GM19324 (cell line): Measurements from ENCODE around the gene RASL12.
"Not testable (repeated sequence)": the region's sequence is repeated elsewhere in the genome, so short reads cannot be mapped to it uniquely, and the experiment has no call there.

ENCODE experiments used
- ATAC-seq: cut with Tn5 transposase; IDR thresholded peaks from one replicate; pipeline ENCODE4 v1.9.1; 2021; ENCODE audit warnings: mild to moderate bottlenecking, moderate library complexity; ENCODE audit not compliant: unreplicated experiment, low FRiP score

Gene RASL12

DNA sequence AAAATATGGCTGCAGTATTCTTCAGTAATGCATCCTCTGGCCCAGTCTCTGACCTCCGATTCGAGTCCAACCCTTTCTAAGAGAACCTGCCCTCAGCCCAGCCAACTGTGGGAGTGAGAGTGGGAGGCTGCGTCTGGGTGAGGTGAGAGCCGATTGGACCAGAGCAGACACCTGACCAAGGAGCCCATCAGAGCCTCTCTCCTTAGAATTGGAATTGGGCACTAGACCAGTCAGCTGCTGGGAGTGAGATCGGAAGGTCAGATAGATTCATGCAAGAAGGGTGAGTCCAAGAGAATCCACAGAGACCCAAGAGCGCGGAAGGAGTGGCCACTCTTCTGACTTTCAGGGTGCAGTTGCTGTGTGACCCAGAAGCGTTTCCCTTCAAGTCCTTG, 10.2 kb downstream of the RASL12 start:
- ATAC-seq, result no peak

DNA sequence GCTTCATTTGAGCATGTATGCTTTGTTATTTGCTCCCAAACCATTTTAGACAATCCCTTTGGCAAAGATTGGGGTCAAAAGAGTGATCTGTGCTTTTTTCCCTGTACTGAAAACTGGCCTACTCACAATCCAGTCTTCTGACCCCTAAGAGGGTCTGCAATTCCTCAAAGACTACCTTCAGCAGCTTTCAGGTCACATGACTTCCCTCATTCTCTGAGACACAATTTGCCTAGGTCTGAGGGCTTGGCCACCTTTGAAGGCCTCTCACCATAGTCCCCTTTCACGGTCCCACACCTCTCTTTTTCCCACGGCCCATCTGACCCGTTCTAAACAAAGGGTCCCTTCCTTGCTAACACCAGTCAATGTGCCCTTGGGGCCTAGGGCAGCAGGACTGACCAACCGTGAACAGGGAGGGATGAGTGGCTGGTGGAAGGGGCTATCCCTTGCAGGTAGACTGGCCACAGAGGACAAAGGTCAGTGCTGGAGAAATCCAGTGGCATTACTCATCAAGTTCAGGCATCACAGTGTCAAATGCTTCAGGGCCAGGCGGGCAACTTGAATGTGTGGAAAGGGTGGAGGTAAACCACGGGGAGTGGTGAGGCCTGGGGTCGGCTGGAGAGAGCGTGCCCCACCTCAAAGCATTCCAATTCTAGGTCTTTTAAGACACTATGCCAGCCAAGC, 10.8 kb downstream of the RASL12 start:
- no peak for ATAC-seq

DNA sequence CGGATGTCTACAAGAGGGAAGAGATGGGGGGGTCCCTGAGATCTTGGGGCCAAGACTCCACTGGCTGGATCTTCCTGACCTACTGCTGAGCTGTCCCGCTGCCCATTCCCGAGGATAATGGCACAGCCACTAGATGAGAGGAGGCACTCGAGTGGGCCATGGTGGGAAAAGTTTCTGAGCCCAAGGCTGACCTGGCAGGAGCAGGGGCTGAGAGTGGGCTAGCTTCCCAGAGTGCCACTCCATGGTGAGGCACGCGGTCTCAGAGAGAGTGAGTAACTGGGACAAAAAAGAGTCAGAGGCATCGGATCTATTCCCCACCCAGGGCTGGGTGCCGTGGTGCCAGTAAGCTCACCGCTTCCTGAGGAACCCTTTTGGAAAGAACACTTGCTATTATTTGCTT, 11.7 kb downstream of the RASL12 start:
- no peak for ATAC-seq

DNA sequence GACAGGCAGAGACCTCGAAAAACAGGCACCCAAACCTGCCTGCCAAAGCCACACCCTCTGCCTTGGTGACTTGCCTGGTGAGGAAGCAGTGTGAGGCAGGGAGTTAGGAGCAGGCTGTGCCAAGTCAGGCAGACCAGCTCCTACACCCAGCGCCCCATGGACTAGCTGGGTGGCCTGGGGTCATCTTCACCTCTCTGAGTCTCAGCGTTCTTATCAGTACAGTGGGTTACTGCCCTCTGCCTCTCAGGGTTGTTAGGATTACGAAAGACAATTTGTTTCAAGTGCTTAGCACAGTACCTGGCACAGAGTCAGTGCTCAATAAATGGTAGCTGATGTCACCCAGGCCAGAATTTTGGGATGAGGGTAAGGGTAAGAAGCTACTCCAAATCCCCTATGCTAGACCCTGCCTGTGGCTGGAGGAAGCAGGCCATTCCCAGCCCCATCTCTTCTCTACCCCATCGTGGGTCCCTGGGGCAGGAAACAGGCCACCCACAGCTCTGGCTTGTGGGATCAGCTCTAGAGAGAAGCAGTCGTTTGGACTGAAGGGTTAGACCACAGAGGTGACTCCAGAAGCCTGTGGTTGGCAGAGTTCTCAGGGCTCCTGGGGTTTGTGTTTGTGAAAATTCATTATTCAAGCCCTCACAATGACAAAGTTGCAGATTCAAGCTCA, 12.5 kb downstream of the RASL12 start:
- ATAC-seq, result no peak

DNA sequence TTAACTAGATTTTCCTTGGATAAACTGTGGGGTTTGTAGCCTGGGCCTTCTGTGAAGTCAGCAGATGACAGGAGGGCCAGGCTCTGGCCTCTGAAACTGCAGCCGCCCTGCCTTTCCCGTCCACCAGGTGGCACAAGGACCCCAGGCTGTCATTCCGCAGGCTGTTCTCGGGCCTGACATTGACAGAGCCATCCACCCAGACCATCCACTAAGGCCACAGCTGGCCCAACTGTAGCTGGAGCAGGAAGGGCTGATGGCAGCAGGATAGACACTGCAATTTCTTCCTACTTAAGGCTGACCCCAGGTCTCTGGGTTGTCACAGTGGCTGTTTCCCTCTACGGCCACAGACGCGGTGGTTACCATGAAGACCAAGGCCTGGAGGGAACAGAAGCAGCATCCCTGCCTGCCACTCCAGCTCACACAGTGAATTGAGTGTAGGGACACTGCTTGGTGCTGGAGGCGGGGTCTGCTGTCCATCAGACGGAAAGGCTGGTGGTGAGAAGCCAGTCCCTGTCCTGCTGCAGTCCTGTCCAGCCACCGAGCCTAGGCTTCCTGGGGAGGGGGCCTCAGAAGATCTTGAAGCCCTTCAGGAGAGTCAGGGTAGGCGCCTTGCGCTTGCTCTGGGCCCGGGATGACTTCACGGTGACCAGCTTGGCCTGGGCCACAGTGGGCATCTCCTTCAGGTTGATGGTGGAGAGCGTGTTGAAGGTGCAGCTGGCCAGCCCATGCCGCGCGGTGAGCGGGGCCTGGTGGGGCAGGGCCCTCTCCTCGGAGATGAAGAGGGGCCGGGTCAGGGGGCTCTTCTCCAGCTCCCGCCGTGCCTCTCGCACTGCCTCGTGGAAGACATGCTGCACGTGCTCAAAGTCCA, 13.2 kb downstream of the RASL12 start:
- ATAC-seq, result no peak

DNA sequence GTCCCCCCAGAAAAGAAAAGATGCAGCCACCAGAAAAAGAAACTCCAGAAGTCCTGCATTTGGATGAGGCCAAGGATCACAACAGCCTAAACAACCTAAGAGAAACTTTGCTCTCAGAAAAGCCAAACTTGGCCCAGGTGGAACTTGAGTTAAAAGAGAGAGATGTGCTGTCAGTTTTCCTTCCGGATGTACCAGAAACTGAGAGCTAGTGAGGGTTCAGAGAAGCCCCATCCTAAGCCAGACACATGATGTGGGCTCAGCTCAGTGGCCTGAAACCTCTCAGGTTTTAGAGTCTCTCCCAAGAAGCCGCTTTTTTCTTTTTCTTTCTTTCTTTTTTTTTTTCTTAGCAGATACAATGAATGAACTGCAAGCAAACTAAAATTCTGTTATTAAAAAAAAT, 14.8 kb downstream of the RASL12 start:
- no peak for ATAC-seq

DNA sequence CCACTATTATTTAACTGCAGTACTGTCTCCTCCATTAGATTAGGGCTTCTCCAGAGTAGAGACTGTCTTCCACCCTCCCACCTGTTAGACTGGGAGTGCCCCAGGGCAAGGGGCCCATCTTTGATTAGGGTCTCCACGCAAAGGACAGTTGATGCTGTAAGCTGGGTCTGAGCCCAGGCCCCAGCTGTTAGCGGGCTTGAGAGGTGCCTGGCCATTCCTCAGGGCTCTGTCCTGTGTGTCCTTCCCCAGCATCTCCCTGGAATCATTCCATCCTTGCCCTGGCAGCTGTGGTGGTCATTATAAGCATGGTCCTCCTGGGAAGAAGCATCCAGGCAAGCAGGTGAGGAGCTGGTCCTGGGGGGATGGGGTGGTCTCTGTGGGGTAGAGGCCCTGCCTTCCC, 16.5 kb downstream of the RASL12 start:
- no peak for ATAC-seq

DNA sequence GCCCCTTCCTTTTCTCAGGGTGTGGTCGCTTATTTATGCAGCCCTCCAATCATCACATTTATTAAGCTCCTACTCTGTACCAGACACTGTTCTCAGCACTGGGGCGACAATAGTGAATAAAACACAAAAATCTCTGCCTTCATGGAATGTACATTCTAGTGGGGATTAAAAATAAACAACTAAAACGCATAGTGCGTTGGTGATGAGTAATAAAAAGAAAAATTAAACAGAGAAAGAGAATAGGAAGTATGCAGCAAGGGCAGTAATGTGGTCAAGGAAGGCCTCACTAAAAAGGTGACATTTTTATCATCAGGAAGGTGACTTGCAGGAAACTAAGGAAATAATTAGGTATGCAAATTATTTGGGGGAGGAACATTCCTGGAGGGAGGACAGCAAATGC, 17.5 kb downstream of the RASL12 start:
- ATAC-seq, result no peak

DNA sequence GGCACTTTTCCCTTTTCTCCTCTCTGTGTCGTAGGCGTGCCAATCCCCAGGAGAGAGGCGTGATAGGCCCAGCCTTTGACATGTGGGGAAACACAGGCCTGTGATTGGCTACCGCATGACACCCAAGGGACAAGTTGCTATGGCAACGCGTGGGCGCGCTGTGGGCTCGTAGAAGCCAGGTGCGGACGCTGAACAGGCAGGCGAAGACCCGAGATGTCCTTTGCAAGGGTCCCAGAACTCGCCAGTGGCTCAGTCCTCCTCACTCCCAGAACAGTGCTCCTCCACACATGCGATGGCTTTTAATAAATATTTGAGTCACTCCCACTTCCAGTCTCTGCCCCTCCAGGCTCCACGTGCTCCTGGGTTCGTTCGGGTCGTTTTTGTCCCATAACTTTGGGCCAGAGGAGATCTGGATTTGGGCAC, 18.4 kb downstream of the RASL12 start:
- peak; percentile 81 for ATAC-seq

DNA sequence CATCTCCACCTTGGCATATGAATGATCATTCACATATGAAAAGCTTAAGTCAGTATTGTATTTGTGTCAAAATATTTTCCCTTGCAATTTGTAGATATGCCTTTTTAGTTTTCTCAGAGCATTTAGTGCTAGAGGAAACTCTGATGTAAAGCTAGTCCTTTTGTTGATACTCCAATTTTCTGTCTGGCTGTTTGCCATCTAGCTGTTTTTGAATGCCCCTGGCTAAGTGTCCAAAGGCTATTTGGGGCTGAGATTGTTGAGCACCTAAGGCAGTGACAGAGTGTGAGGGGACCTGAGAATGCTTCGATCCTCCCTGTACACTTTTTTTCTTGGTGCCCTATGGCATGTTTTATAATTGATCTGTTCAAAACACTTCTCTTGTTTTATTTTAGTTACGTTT, 19.6 kb downstream of the RASL12 start:
- no peak for ATAC-seq

DNA sequence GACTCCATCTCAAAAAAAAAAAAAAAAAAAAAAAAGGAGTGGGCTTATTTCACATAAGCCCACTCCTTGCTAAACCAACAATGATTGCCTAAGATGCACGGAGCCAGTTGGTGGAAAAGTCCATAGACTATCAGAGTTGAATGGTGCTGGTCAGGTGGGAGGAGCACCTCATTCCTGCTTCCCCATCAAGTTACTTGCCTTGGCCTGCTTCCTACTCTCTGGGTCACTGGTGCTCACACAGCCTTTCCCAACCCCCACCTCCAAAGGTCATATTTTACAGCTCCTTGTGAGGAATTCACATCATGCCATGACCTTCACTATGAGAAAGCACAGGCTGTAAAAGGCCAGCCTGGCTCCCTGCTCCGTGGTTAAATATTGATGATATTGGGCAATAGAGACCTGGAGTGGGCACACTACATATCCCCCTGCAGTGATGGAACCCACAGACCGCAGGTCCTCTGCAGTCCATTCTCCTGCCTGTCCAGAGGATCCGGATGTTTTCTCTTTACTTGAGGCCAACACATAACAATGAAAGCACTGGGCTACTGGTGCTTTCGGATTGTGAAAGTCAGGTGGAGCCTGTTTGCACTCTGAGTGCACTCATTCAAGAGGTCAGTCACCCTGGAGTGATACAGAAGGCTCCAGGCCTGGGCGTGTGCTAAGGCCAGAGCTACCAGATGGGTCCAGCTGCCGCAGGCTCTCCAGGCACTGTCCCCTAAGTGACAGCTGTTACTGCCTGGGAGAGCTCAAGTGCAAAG, 22.9 kb downstream of the RASL12 start, which contains the start of gene SLC51B:
Gene SLC51B, plus strand, starts transcription at position 664 of the 758 bp plus-strand sequence. CDS start 4,618 bp downstream, outside the sequence.
- ATAC-seq, result no peak

DNA sequence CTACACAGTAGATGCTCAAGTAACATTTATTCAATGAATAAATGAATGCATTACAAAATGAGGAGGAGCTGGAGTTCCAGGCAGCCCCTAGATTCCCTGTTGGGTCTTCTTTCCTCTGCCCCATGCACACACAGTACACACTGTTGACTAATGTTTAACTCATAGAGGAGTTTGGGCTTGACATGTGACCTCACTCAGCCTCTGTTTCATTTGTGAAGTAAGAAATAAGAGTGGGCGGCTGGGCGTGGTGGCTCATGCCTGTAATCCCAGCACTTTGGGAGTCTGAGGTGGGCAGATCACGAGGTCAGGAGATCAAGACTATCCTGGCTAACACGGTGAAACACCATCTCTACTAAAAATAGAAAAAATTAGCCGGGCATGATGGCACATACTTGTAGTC, 23.6 kb downstream of the RASL12 start:
- not testable (repeated sequence) for ATAC-seq

DNA sequence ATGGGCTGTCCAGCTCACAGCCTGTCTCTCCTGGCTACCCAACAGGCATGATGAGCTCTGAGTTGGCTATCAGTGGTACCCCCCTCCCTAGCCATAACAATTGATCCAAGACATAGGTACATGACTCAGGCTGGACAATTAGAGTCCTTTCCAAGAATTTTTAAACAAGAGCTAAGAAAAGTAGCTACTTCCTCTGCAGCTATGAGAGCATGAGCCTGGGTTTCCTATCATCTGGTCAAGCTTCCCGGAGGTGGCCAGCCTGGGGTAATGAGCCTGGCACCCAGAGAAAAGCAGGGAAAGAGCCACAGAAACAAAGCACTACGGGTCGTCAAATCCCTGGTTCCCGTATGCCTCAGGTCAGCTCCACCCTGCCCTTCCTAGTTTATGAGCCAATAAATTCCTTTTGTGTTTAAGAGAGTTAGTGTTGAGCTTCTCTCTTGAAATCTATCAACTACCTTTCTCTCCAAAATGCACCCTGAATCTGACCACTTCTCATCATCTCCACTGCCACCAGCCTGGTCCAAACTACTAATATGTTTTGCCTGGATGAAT, 24.9 kb downstream of the RASL12 start:
- ATAC-seq, result no peak

DNA sequence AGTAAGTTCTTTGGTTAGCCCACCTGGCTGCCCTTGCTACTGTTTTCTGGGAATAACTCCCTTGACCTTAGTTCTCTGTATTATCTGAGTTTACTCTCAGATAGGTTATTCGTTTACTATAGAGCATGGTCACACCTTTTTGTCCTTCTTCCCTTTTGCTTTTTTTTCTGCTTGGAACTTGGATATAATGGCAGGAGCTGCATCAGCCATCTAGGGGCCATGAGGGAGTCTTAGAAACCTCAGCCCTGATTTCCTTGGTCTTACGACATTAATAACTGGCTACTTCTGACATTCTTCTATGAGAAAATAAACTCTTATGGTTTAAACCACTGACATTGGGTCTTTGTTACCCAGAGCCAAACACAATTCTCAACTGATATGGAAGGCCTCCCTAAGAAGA, 26.0 kb downstream of the RASL12 start:
- no peak for ATAC-seq

DNA sequence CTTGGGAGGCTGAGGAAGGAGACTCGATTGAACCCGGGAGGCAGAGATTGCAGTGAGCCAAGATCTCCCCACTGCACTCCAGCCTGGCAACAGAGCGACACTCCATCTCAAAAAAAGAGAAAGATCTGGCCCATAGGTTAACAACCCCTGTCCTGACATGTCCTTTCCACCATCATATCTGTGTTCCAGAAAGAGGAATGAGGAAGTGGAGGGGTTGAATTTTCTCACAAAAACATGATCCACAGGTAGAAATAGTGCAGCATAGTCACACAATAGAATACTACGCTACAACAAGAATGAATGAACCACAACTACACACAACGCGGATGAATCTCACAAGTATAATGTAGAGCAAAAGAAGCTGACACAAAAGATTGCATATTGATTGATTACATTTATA, 27.3 kb downstream of the RASL12 start:
- no peak for ATAC-seq

DNA sequence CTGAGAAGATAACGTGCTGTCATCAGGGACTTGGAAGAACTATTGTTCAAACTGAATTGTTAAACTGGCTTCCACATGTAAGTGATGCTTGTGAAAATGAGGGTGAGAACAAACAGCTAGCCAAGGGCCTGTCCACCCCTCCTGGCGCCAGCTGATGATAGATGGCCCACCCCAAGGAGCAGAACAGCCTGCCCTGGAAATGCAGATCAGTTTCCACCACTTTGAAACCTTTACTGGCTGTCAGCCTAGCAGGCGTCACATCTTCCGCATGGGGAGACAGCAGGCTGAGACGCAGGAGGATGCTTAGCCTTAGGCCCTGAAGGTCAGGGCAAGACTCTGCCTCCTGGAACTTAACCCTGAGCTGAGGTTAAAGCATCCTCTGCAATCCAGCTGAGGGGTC, 29.0 kb downstream of the RASL12 start:
- ATAC-seq, result no peak

DNA sequence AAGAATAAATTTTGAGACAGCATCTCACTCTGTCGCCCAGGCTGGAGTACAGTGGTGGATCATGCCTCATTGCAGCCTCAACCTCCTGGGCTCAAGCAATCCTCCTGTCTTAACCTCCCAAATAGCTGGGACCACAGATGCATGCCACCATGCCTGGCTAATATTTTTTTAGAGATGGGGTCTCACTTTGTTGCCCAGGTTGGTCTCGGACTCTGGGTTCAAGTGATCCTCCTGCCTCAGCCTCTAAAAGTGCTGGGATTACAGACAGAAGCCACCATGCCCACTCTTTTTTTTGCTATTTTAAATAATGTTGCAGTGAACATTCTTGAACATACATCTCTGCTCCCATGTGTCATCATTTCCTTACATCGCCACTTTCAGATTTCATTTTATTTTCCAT, 29.4 kb downstream of the RASL12 start:
- ATAC-seq, result no peak

DNA sequence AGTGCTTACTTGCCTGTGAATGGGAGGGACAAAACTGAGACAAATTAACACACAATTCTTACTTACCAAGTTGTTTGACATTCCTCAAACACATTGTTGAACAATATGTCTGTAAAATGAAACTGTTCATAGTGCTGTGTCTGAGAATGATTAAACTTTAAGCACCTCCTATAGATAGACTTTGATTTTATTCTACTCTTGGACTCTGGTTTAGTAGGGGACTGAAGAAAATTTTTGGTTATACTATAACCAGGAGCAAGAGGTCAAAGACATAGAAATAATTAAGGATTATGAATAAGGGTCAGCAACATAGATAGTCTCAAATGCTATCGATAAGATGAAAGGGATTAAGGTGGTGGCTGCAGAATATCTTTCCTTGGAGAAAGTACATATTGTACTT, 30.5 kb downstream of the RASL12 start:
- ATAC-seq, result no peak

DNA sequence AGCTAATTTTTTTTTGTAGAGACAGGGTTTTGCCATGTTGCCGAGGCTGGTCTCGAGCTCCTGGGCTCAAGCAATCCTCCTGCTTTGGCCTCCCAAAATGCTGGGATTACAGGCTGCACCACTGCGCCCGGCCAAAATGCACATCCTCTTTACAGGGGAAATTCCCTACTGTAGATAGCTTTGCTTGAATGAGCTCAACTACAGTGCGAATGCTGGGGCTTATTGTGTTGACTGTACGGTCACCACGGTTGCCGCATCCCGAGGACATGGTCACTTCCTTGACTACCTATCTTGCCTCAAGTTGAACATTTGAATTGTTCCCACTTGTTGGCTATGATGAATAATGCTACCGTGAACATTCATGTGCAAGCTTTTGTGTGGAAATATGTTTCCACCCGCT, 33.1 kb downstream of the RASL12 start:
- no peak for ATAC-seq

DNA sequence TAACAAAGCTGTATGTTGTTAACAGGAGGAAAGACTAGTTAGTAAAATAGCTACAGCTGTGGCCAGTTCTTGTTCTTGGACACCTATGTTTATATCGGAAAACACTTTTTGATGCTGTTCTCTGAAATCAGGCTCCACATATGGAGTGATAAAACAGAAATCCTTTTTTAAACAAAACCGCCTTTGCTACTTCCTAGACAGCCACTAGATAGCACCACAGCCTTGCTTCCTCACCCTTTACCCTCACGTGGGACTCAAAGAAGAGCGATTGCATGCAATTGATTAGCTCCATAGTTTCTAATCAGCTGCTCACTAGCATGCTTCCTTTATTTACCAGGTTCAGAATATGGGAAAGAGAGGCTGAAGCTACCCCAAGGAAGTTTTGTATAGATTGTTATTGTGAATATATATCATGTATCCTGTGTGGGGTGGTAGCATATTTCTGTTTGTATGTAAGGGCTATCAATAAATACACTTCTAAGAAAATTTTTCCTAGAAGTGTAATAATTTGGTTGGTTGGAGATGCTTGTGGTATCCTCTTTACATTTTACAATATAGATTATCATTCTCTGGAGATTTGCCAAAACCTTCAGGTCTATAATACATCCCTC, 34.0 kb downstream of the RASL12 start:
- ATAC-seq, result no peak
